Stomach (tissue), 9 donors: Measurements from ENCODE around the gene CD48. TPM values are rescaled to one million over a fixed set of nuclear protein-coding genes. Genes with fewer than 3 reads are reported as not detected.

ENCODE experiments used
- DNase-seq, 2 donors: peaks; one replicate each; pipeline versions ENCODE4 v3.0.0 to v3.0.0-alpha.2; 2013 to 2019
- H3K27ac ChIP-seq, 5 donors: fragments of 200-600 bp in 4 of 5; sonication (generic) in 4 of 5; one replicate each; pipeline ENCODE4 v1.5.1; 2013 to 2019; ENCODE audit warnings: mild to moderate bottlenecking in 1 of 5, moderate library complexity in 1 of 5
- H3K27me3 ChIP-seq, 3 donors: fragments of 200-600 bp; sonication (generic); one replicate each; pipeline ENCODE4 v1.5.1; 2017 to 2019; ENCODE audit warnings: mixed run types in 1 of 3
- H3K36me3 ChIP-seq, 4 donors: fragments of 200-600 bp; sonication (generic); 1 replicate in 3 of 4; 2 replicates in 1 of 4; pipeline ENCODE4 v1.5.1; 2016 to 2019
- H3K4me1 ChIP-seq, 4 donors: fragments of 200-600 bp; sonication (generic); one replicate each; pipeline ENCODE4 v1.5.1; 2016 to 2019
- H3K4me3 ChIP-seq, 4 donors: fragments of 200-600 bp; sonication (generic) in 3 of 4; one replicate each; pipeline ENCODE4 v1.5.1; 2016 to 2019; ENCODE audit warnings: mild to moderate bottlenecking in 1 of 4
- H3K9me3 ChIP-seq, 4 donors: fragments of 200-600 bp; sonication (generic); one replicate each; pipeline ENCODE4 v1.5.1; 2016 to 2019
- EP300 ChIP-seq: sonication (generic); formaldehyde crosslinking; IDR thresholded peaks from one replicate; pipeline ENCODE4 v1.6.1; 2017; ENCODE audit warnings: antibody characterized with exemption
- POLR2A ChIP-seq, 4 donors: fragments of 450-650 bp; IDR thresholded peaks; one replicate each; pipeline ENCODE4 v1.6.1; 2016; ENCODE audit warnings: antibody characterized with exemption in 4 of 4, control low read depth in 2 of 4, mild to moderate bottlenecking in 1 of 4, moderate library complexity in 1 of 4
- POLR2AphosphoS5 ChIP-seq, 3 donors: sonication (generic); formaldehyde crosslinking; IDR thresholded peaks; one replicate each; pipeline ENCODE4 v1.6.1; 2016; ENCODE audit warnings: antibody characterized with exemption in 3 of 3
- WGBS, 5 donors: extraction: QIAGEN DNeasy Blood & Tissue Kit in 3 of 5; methylation state at CpG; one replicate each; pipeline versions ENCODE4 v1.1.5 to v1.1.7; 2013 to 2018; 5-methylcytosine and 5-hydroxymethylcytosine counted together
- intact Hi-C: fragments of 100-400 bp; cut with DNase I; formaldehyde crosslinking; loops from one replicate; pipeline ENCODE4 v1.15.1; 2023; ENCODE audit warnings: low total_unique reads
- polyA plus RNA-seq, 3 donors: library from polyadenylated mRNA; stranded (reverse); fragments of 200-250 nt; gene quantifications; one replicate each; pipeline ENCODE4 v1.2.3, GENCODE V29; 2013
- total RNA-seq, 5 donors: library from RNA; depleted of rRNA; stranded (reverse); fragments of >200 nt; gene quantifications; one replicate each; pipeline versions ENCODE4 v1.1.0 to v1.2.3, GENCODE V29; 2014 to 2016
- TF ChIP-seq, protein P1 (sequence below), 7 experiments: fragments of 450-650 bp in 4 of 7; fragments of 200-600 bp in 3 of 7; sonication (generic) in 3 of 7; IDR thresholded peaks; one replicate each; pipeline ENCODE4 v1.5.1; 2016 to 2019; ENCODE audit warnings: antibody characterized with exemption in 7 of 7, control low read depth in 2 of 7, mild to moderate bottlenecking in 1 of 7
- donor health status: healthy with polysubstance abuse.
- donor health status: Bipolar disorder and iron deficiency.
- donor health status: healthy.

The CD48 gene
- total and polyA plus RNA-seq, 8 donors = 0.58 to 23.7 (median 8.8) TPM; not detected in 2

DNA sequence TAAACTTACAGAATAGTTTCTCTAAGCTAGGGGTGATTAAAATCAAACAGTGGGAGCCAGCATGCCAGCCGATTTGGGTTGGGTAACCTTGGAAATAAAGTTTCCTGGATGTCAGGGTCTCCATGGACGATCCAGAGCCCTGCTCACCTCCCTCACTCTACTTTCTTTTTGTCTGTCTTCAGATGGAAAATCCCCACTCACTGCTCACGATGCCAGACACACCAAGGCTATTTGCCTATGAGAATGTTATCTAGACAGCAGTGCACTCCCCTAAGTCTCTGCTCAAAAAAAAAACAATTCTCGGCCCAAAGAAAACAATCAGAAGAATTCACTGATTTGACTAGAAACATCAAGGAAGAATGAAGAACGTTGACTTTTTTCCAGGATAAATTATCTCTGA is 41.3 kb upstream of the CD48 start:
- intact Hi-C loops = no loop called here
- Histone ChIP-seq H3K4me1 (no peaks in the 10 kb centered on the region), H3K27me3 (peaks cover 0 to 10% (median 0%) of the 10 kb centered on the region in 3 donors), H3K27ac (no peak overlapping the region), H3K4me3 (no peak overlapping the region), H3K36me3 (no peaks in the 10 kb centered on the region), H3K9me3 (no peaks in the 10 kb centered on the region)
- 22 to 53% (median 28%) methylated on average over 5 of the region's 5 CpGs for WGBS, 5 donors
- DNase-seq = no peak
- TF ChIP-seq POLR2AphosphoS5 (IDR thresholded peaks at IDR 0.05) (no peak), EP300 (no peak), POLR2A (IDR thresholded peaks at IDR 0.05) (no peak)
- TF ChIP-seq, protein P1, sequence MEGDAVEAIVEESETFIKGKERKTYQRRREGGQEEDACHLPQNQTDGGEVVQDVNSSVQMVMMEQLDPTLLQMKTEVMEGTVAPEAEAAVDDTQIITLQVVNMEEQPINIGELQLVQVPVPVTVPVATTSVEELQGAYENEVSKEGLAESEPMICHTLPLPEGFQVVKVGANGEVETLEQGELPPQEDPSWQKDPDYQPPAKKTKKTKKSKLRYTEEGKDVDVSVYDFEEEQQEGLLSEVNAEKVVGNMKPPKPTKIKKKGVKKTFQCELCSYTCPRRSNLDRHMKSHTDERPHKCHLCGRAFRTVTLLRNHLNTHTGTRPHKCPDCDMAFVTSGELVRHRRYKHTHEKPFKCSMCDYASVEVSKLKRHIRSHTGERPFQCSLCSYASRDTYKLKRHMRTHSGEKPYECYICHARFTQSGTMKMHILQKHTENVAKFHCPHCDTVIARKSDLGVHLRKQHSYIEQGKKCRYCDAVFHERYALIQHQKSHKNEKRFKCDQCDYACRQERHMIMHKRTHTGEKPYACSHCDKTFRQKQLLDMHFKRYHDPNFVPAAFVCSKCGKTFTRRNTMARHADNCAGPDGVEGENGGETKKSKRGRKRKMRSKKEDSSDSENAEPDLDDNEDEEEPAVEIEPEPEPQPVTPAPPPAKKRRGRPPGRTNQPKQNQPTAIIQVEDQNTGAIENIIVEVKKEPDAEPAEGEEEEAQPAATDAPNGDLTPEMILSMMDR (IDR thresholded peaks at IDR 0.05) = no peak

DNA sequence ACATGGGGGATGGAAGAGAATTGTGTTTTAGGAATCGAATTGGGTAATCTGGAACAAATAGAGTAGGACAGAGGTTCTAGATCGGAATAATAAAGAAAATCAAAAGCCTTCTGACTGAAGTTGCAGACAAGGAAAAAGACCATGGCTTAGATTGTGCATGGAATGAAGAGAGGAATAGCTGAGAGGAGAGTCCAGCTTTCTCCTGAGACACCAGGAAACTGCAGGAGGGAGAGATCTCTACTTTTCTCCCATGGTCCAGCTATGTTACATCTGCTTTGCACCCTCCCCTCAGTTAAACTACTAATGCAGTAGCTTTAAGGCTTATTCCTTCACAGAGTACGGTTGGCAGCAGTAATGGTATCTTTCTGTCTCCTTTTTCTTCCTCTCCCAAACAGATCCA is 40.8 kb upstream of the CD48 start:
- TF ChIP-seq POLR2A (IDR thresholded peaks at IDR 0.05) (no peak), POLR2AphosphoS5 (IDR thresholded peaks at IDR 0.05) (no peak), EP300 (no peak)
- TF ChIP-seq, protein P1 (IDR thresholded peaks at IDR 0.05) = no peak
- Histone ChIP-seq H3K27me3 (peaks cover 0 to 10% (median 0%) of the 10 kb centered on the region in 3 donors), H3K27ac (no peak overlapping the region), H3K4me1 (peaks cover 0 to under 1% (median 0%) of the 10 kb centered on the region in 4 donors), H3K9me3 (no peaks in the 10 kb centered on the region), H3K36me3 (no peaks in the 10 kb centered on the region), H3K4me3 (no peak overlapping the region)
- WGBS, 5 donors = 62 to 76% (median 74%) methylated on average over 3 of the region's 3 CpGs
- intact Hi-C loops = no loop called here
- no peak for DNase-seq

DNA sequence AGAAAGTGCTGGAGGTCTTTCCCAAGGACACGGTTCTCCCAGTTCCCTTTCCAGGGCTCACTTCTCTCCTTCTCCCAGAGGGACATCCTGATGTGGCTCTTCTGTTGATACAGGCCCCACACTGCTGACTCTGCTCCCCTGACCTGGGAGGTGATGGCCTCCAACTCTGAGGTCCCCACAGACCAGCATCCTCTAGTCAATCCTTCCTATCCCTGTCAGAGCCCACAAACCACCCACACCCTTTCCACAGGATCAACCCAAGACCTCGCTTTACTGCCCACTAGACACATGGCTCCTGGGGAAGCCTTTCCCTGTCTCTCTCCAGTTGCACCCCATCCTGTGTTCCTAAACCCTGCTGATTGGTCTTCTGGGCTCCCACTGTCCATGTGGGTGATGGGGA is 39.0 kb upstream of the CD48 start:
- Histone ChIP-seq H3K36me3 (no peaks in the 10 kb centered on the region), H3K27ac (no peak overlapping the region), H3K4me1 (peaks cover 0 to 4% (median 0%) of the 10 kb centered on the region in 4 donors), H3K27me3 (peaks cover 0 to 9% (median 0%) of the 10 kb centered on the region in 3 donors), H3K4me3 (no peak overlapping the region), H3K9me3 (no peaks in the 10 kb centered on the region)
- TF ChIP-seq, protein P1 (IDR thresholded peaks at IDR 0.05) = no peak
- TF ChIP-seq POLR2AphosphoS5 (IDR thresholded peaks at IDR 0.05) (no peak), POLR2A (IDR thresholded peaks at IDR 0.05) (no peak)
- intact Hi-C loops = no loop called here
- no peak for DNase-seq
- 88 to 92% (median 91%) methylated on average over 2 of the region's 2 CpGs for WGBS, 5 donors

DNA sequence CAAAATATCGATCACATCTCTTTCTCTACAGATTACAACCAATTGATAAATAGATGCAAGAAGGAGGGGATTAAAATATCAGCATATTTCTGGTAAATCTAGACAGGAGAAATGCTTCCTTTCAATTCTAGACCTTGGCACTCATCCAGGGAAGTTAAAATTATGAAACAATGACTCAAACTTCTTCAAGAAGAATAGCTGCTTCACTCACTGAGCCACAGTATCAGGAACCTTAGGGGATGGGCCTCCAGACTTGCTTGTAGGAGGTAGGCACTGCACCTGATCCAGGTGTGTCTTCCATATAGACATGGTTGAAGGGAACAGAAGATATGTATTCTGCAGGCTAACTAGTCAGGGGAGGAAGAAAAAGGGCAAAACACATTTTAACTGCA is 37.3 kb upstream of the CD48 start:
- intact Hi-C loops = no loop called here
- 92 to 97% (median 93%) methylated on average over 1 of the region's 1 CpG for WGBS, 5 donors

More for the DNA sequence above, 37.3 kb upstream of the CD48 start:
- no peaks in the 10 kb centered on the region for H3K36me3 ChIP-seq
- peaks cover 0 to 7% (median 0%) of the 10 kb centered on the region in 3 donors for H3K27me3 ChIP-seq
- H3K4me3 ChIP-seq = no peak overlapping the region
- no peak for TF ChIP-seq EP300
- TF ChIP-seq, protein P1 (IDR thresholded peaks at IDR 0.05) = no peak
- no peak for TF ChIP-seq POLR2A (IDR thresholded peaks at IDR 0.05)
- no peak for TF ChIP-seq POLR2AphosphoS5 (IDR thresholded peaks at IDR 0.05)
- no peak overlapping the region for H3K27ac ChIP-seq
- peaks cover 0 to 4% (median 0%) of the 10 kb centered on the region in 4 donors for H3K4me1 ChIP-seq
- DNase-seq = no peak
- H3K9me3 ChIP-seq = no peaks in the 10 kb centered on the region
